Liver (tissue), 9 donors: ENCODE results near the gene MZT2B. TPM values are rescaled to one million over a fixed set of nuclear protein-coding genes. Genes with fewer than 3 reads are reported as not detected.
"Not testable (repeated sequence)": the region's sequence is repeated elsewhere in the genome, so short reads cannot be mapped to it uniquely, and the experiment has no call there.

ENCODE experiments used
- DNase-seq: peaks from one replicate; pipeline ENCODE4 v3.0.0-alpha.2; 2017; ENCODE audit warnings: low spot score
- H3K27ac ChIP-seq, 2 donors: one replicate each; pipeline ENCODE4 v1.7.0; 2013; ENCODE audit warnings: inconsistent platforms in 2 of 2, low read length in 2 of 2, control low read depth in 1 of 2, low read depth in 1 of 2, mild to moderate bottlenecking in 1 of 2
- H3K27me3 ChIP-seq, 4 donors: one replicate each; pipeline versions ENCODE4 v1.6.1 to v1.7.0; 2013; ENCODE audit warnings: low read length in 3 of 4, inconsistent platforms in 1 of 4, mild to moderate bottlenecking in 1 of 4, moderate library complexity in 1 of 4; ENCODE audit not compliant: control insufficient read depth in 4 of 4, insufficient read depth in 4 of 4
- H3K36me3 ChIP-seq, 4 donors: one replicate each; pipeline versions ENCODE4 v1.6.1 to v1.7.0; 2013; ENCODE audit warnings: low read length in 3 of 4, mild to moderate bottlenecking in 3 of 4, low read depth in 1 of 4, moderate library complexity in 1 of 4; ENCODE audit not compliant: control insufficient read depth in 4 of 4, insufficient read depth in 3 of 4
- H3K4me1 ChIP-seq, 4 donors: one replicate each; pipeline versions ENCODE4 v1.6.1 to v1.7.0; 2013; ENCODE audit warnings: low read length in 3 of 4, mild to moderate bottlenecking in 3 of 4, moderate library complexity in 1 of 4; ENCODE audit not compliant: control insufficient read depth in 4 of 4, insufficient read depth in 4 of 4
- H3K4me3 ChIP-seq, 3 donors: one replicate each; pipeline versions ENCODE4 v1.6.1 to v1.7.0; 2013; ENCODE audit warnings: low read length in 3 of 3, control low read depth in 1 of 3, low read depth in 1 of 3, mild to moderate bottlenecking in 1 of 3
- H3K9ac ChIP-seq, 2 donors: one replicate each; pipeline ENCODE4 v1.7.0; 2013; ENCODE audit warnings: low read length in 2 of 2, mild to moderate bottlenecking in 2 of 2, moderate library complexity in 2 of 2, control low read depth in 1 of 2, low read depth in 1 of 2
- H3K9me3 ChIP-seq, 4 donors: one replicate each; pipeline versions ENCODE4 v1.6.1 to v1.7.0; 2013; ENCODE audit warnings: low read length in 3 of 4; ENCODE audit not compliant: control insufficient read depth in 4 of 4
- ATF3 ChIP-seq: IDR thresholded peaks from 2 replicates; pipeline ENCODE4 v1.6.1; 2016; ENCODE audit warnings: antibody characterized with exemption
- CTCF ChIP-seq: fragments of 150-350 bp; IDR thresholded peaks from 2 replicates; pipeline ENCODE4 v1.5.1; 2017; ENCODE audit warnings: improper control_type of control experiment, low read depth, low read length; ENCODE audit not compliant: missing input control
- EGR1 ChIP-seq, 2 donors: IDR thresholded peaks; 2 replicates each; pipeline ENCODE4 v1.6.1; 2016 to 2018; ENCODE audit warnings: antibody characterized with exemption in 2 of 2, low read depth in 2 of 2
- FOXA1 ChIP-seq: IDR thresholded peaks from 2 replicates; pipeline ENCODE4 v1.6.1; 2016; ENCODE audit warnings: antibody characterized with exemption
- GABPA ChIP-seq, 2 donors: IDR thresholded peaks in 1 of 2; conservative IDR thresholded peaks in 1 of 2; 2 replicates each; pipeline ENCODE4 v1.6.1; 2016; ENCODE audit warnings: antibody characterized with exemption in 2 of 2, mild to moderate bottlenecking in 1 of 2, moderate library complexity in 1 of 2
- HNF4A ChIP-seq, 2 donors: conservative IDR thresholded peaks; 2 replicates each; pipeline ENCODE4 v1.6.1; 2016; ENCODE audit warnings: antibody characterized with exemption in 2 of 2, mild to moderate bottlenecking in 2 of 2
- HNF4G ChIP-seq: IDR thresholded peaks from 2 replicates; pipeline ENCODE4 v1.6.1; 2016; ENCODE audit warnings: antibody characterized with exemption
- JUND ChIP-seq, 2 donors: IDR thresholded peaks; 2 replicates each; pipeline ENCODE4 v1.6.1; 2016; ENCODE audit warnings: antibody characterized with exemption in 2 of 2
- MAX ChIP-seq: IDR thresholded peaks from 2 replicates; pipeline ENCODE4 v1.6.1; 2016; ENCODE audit warnings: antibody characterized with exemption
- NR2F2 ChIP-seq: IDR thresholded peaks from 2 replicates; pipeline ENCODE4 v1.6.1; 2016; ENCODE audit warnings: antibody characterized with exemption
- RAD21 ChIP-seq, 2 donors: IDR thresholded peaks; 2 replicates each; pipeline ENCODE4 v1.6.1; 2016; ENCODE audit warnings: antibody characterized with exemption in 2 of 2, mild to moderate bottlenecking in 2 of 2
- RXRA ChIP-seq, 2 donors: IDR thresholded peaks; 2 replicates each; pipeline ENCODE4 v1.6.1; 2017 to 2018; ENCODE audit warnings: antibody characterized with exemption in 2 of 2, mild to moderate bottlenecking in 1 of 2
- SP1 ChIP-seq: IDR thresholded peaks from 2 replicates; pipeline ENCODE4 v1.6.1; 2018; ENCODE audit warnings: antibody characterized with exemption, mild to moderate bottlenecking
- WGBS: extraction: QIAGEN DNeasy Blood & Tissue Kit; methylation state at CpG from one replicate; pipeline ENCODE4 v1.1.7; 2013; 5-methylcytosine and 5-hydroxymethylcytosine counted together
- polyA plus RNA-seq, 2 donors: library from polyadenylated mRNA; stranded (reverse) in 1 of 2; unstranded in 1 of 2; fragments of 200-250 nt in 1 of 2; fragments of >200 nt in 1 of 2; fragmentation: Nextera tagmentation in 1 of 2; extraction: Ambion mirVana in 1 of 2; gene quantifications; one replicate each; pipeline versions ENCODE4 v1.2.1 to v1.2.3, GENCODE V29; 2013 to 2015
- total RNA-seq, 2 donors: library from RNA; depleted of rRNA; stranded (reverse); fragments of >200 nt; gene quantifications; one replicate each; pipeline ENCODE4 v1.2.3, GENCODE V29; 2014
- TF ChIP-seq, protein P1 (sequence below): IDR thresholded peaks from 2 replicates; pipeline ENCODE4 v1.6.1; 2016; ENCODE audit warnings: antibody characterized with exemption, mild to moderate bottlenecking
- donor health status: healthy.
- donor health status: healthy.
- donor health status: healthy.
- donor health status: healthy.
- donor health status: healthy.

Gene MZT2B
- total and polyA plus RNA-seq, 4 donors, result 32.0 to 143 (median 120) TPM

GRCh38 chr2:130165293-130166016 is 16.6 kb upstream of the MZT2B start:
- no peak overlapping the region for H3K4me3 ChIP-seq
- H3K9me3 ChIP-seq, result no peaks in the 10 kb centered on the region
- no peak for DNase-seq
- TF ChIP-seq ATF3 (no peak), CTCF (no peak), GABPA (IDR thresholded peaks at IDR 0.05 in 1 of 2, conservative IDR thresholded peaks at IDR 0.05 in 1 of 2) (no peak)
- no peak overlapping the region for H3K9ac ChIP-seq
- 96% methylated on average over 8 of the region's 8 CpGs for WGBS
- no peak overlapping the region for H3K27ac ChIP-seq
- H3K27me3 ChIP-seq, result no peaks in the 10 kb centered on the region
- H3K4me1 ChIP-seq, result no peaks in the 10 kb centered on the region
- peaks cover 12 to 37% (median 25%) of the 10 kb centered on the region in 4 donors for H3K36me3 ChIP-seq

GRCh38 chr2:130166611-130167010 is 15.5 kb upstream of the MZT2B start:
- not testable (repeated sequence) for H3K4me1 ChIP-seq, H3K9ac ChIP-seq, H3K9me3 ChIP-seq, H3K27me3 ChIP-seq, H3K27ac ChIP-seq, DNase-seq, H3K4me3 ChIP-seq
- 84% methylated on average over 3 of the region's 3 CpGs for WGBS
- peaks cover 10 to 41% (median 27%) of the 10 kb centered on the region in 4 donors for H3K36me3 ChIP-seq

- H3K27me3 ChIP-seq, DNase-seq: not testable (repeated sequence)
- 93% methylated on average over 3 of the region's 3 CpGs for WGBS
Observed at GRCh38 chr2:130169163-130169562, 12.9 kb upstream of the MZT2B start.

GRCh38 chr2:130169896-130170295 is 12.2 kb upstream of the MZT2B start:
- no peaks in the 10 kb centered on the region for H3K9me3 ChIP-seq
- no peak overlapping the region for H3K9ac ChIP-seq
- 94% methylated on average over 7 of the region's 7 CpGs for WGBS
- H3K27ac ChIP-seq, result no peak overlapping the region
- H3K4me3 ChIP-seq, result no peak overlapping the region
- no peaks in the 10 kb centered on the region for H3K27me3 ChIP-seq
- DNase-seq, result no peak
- H3K4me1 ChIP-seq, result no peaks in the 10 kb centered on the region
- H3K36me3 ChIP-seq, result peaks cover 13 to 44% (median 22%) of the 10 kb centered on the region in 4 donors
- TF ChIP-seq CTCF (no peak), RXRA (IDR thresholded peaks at IDR 0.05) (no peak), EGR1 (IDR thresholded peaks at IDR 0.05; ENCODE audit: low read depth in 2 of 2) (no peak), FOXA1 (no peak), GABPA (IDR thresholded peaks at IDR 0.05 in 1 of 2, conservative IDR thresholded peaks at IDR 0.05 in 1 of 2) (no peak), SP1 (no peak), HNF4A (conservative IDR thresholded peaks at IDR 0.05) (no peak), JUND (IDR thresholded peaks at IDR 0.05) (no peak), MAX (no peak), NR2F2 (no peak), HNF4G (no peak), RAD21 (IDR thresholded peaks at IDR 0.05) (no peak)
- TF ChIP-seq, protein P1, sequence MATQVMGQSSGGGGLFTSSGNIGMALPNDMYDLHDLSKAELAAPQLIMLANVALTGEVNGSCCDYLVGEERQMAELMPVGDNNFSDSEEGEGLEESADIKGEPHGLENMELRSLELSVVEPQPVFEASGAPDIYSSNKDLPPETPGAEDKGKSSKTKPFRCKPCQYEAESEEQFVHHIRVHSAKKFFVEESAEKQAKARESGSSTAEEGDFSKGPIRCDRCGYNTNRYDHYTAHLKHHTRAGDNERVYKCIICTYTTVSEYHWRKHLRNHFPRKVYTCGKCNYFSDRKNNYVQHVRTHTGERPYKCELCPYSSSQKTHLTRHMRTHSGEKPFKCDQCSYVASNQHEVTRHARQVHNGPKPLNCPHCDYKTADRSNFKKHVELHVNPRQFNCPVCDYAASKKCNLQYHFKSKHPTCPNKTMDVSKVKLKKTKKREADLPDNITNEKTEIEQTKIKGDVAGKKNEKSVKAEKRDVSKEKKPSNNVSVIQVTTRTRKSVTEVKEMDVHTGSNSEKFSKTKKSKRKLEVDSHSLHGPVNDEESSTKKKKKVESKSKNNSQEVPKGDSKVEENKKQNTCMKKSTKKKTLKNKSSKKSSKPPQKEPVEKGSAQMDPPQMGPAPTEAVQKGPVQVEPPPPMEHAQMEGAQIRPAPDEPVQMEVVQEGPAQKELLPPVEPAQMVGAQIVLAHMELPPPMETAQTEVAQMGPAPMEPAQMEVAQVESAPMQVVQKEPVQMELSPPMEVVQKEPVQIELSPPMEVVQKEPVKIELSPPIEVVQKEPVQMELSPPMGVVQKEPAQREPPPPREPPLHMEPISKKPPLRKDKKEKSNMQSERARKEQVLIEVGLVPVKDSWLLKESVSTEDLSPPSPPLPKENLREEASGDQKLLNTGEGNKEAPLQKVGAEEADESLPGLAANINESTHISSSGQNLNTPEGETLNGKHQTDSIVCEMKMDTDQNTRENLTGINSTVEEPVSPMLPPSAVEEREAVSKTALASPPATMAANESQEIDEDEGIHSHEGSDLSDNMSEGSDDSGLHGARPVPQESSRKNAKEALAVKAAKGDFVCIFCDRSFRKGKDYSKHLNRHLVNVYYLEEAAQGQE, result no peak

More at GRCh38 chr2:130169163-130169562, 12.9 kb upstream of the MZT2B start:
- not testable (repeated sequence) for H3K9ac ChIP-seq, H3K9me3 ChIP-seq, H3K4me3 ChIP-seq, H3K4me1 ChIP-seq, H3K27ac ChIP-seq
- peaks cover 13 to 46% (median 22%) of the 10 kb centered on the region in 4 donors for H3K36me3 ChIP-seq
